ENCODE data around the gene NEK6. TPM values are rescaled to one million over a fixed set of nuclear protein-coding genes. Genes with fewer than 3 reads are reported as not detected.
"Not testable (repeated sequence)": the region's sequence is repeated elsewhere in the genome, so short reads cannot be mapped to it uniquely, and the experiment has no call there.

Gene NEK6
- total and polyA plus RNA-seq, 2 experiments from 2014 or later = 14.3 to 27.0 TPM

- no peak for TF ChIP-seq CTCF (IDR thresholded peaks at IDR 0.05; ENCODE audit: low read depth, low read length)
- Histone ChIP-seq H3K4me3 (no peak overlapping the region), H3K27ac (no peak overlapping the region), H3K9me3 (ENCODE audit: low read depth) (no peaks in the 10 kb centered on the region), H3K27me3 (no peaks in the 10 kb centered on the region), H3K4me1 (ENCODE audit: low read depth) (peaks cover 1% of the 10 kb centered on the region), H3K36me3 (no peaks in the 10 kb centered on the region)
- peak in 1 of 2 donors; percentile 46 for DNase-seq (ENCODE audit: low read depth in 1 of 2, low spot score in 1 of 2)
Measured at GRCh38 chr9:124248066-124248465, 9.7 kb upstream of the NEK6 start.

DNA sequence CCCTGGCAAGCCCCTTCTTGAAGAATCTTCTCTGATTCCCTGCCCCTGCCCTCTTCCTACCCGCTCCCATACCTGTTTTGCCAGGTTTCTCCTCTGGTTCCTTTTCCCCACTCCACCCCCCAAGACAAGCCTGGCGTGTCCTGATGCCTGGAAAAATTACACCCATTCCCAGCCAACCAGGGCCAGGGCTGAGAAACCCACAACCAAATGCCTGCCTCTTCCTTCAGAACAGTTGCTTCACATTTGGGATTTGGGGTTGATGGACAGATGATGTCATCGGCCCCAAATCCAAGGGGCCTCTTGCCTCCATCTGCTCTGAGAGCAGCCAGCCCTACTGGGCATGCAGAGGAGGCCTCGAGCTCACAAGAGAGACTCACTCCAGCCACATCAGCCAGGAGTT lies 8.8 kb upstream of the NEK6 start:
- H3K27ac ChIP-seq = no peak overlapping the region
- no peak for TF ChIP-seq CTCF (IDR thresholded peaks at IDR 0.05; ENCODE audit: low read depth, low read length)
- H3K9me3 ChIP-seq (ENCODE audit: low read depth) = no peaks in the 10 kb centered on the region
- H3K4me1 ChIP-seq (ENCODE audit: low read depth) = no peaks in the 10 kb centered on the region
- peak in 1 of 2 donors; percentile 58 for DNase-seq (ENCODE audit: low read depth in 1 of 2, low spot score in 1 of 2)
- H3K36me3 ChIP-seq = no peaks in the 10 kb centered on the region
- H3K4me3 ChIP-seq = no peak overlapping the region
- H3K27me3 ChIP-seq = no peaks in the 10 kb centered on the region

DNA sequence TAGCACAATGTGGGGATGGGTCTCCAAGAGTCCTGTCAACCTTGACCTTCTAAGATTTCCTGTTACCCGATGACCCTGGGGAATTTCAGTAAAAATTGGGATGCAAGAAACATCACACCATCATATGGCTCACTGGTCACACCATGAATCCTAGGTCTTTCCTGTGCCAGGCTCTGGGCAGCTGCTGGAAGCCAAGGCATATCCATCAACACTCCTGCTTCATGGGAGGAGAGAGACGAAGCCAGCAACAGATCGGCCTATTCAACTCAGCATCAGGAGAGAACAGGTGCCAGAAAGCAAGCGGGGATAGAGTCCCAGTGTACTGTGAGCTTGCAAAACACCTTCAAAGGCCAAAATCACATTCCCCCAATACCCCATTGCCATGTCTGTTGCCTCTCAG lies 6.5 kb upstream of the NEK6 start:
- Histone ChIP-seq H3K4me1 (ENCODE audit: low read depth) (no peaks in the 10 kb centered on the region), H3K4me3 (no peak overlapping the region), H3K27ac (no peak overlapping the region), H3K9me3 (ENCODE audit: low read depth) (no peaks in the 10 kb centered on the region), H3K27me3 (no peaks in the 10 kb centered on the region), H3K36me3 (no peaks in the 10 kb centered on the region)
- no peak for DNase-seq (ENCODE audit: low read depth in 1 of 2, low spot score in 1 of 2)
- no peak for TF ChIP-seq CTCF (IDR thresholded peaks at IDR 0.05; ENCODE audit: low read depth, low read length)

DNA sequence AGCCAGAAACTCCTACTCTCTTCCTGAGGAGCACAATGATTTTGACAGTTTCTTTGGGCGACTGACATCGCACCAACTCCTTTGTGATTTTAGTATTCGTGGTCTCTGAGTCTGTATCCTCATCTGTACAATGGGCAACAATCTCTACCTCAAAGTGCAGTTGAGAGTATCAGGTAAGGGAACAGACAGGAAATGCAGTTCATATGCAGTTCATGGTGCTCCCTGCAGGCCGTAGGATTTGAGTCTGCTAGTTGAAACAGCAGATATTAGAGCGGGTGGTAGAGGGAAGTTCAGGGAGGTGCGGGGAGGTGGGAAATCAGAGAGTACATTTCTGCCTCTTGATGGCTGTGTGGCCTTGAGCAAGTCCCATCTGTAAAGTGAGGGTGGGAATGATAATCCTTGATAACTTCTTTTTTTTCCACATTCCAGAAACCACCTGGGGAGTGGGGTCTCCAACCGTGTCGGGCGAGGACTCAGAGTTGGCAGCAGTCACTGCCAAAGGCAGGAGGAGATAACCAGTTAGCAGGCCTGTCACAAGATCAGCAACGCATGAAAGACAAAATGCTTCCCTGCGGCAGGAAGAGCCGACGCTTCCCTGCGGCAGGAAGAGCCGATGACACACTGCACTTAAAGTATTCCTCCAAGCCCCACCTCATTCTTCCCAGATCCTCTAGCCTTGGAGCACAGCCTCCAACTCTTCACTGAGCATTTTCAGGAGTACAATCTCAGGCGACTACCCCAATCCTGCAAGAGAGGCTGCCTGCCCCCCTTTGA lies 6.0 kb upstream of the NEK6 start:
- no peak for TF ChIP-seq CTCF (IDR thresholded peaks at IDR 0.05; ENCODE audit: low read depth, low read length)
- DNase-seq (ENCODE audit: low read depth in 1 of 2, low spot score in 1 of 2) = peak in 1 of 2 donors; percentile 70

DNA sequence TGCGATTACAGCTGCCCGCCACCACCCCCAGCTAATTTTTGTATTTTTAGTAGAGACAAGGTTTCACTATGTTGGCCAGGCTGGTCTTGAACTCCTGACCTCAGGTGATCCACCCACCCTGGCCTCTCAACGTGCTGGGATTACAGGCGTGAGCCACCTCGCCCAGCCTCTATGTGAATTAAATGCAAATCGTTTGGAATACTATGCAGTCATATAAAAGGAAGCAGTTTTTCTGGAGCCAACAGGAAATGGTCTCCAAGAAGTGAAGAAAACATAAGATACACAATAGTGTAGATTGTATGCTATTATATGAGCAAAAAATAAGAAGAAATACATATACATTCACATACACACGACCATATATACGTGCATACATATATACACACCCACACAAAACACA lies 4.9 kb upstream of the NEK6 start:
- DNase-seq (ENCODE audit: low read depth in 1 of 2, low spot score in 1 of 2); H3K27ac ChIP-seq; H3K27me3 ChIP-seq; H3K4me3 ChIP-seq; H3K9me3 ChIP-seq (ENCODE audit: low read depth); H3K36me3 ChIP-seq; H3K4me1 ChIP-seq (ENCODE audit: low read depth): not testable (repeated sequence)

More for the DNA sequence above, 6.0 kb upstream of the NEK6 start:
- Histone ChIP-seq H3K27ac (no peak overlapping the region), H3K4me3 (no peak overlapping the region), H3K4me1 (ENCODE audit: low read depth) (no peaks in the 10 kb centered on the region), H3K9me3 (ENCODE audit: low read depth) (no peaks in the 10 kb centered on the region), H3K27me3 (no peaks in the 10 kb centered on the region), H3K36me3 (no peaks in the 10 kb centered on the region)

- Histone ChIP-seq H3K4me1 (ENCODE audit: low read depth) (peaks cover 5% of the 10 kb centered on the region), H3K27me3 (no peaks in the 10 kb centered on the region), H3K9me3 (ENCODE audit: low read depth) (no peaks in the 10 kb centered on the region), H3K36me3 (no peaks in the 10 kb centered on the region), H3K4me3 (no peak overlapping the region), H3K27ac (no peak overlapping the region)
- TF ChIP-seq CTCF (IDR thresholded peaks at IDR 0.05; ENCODE audit: low read depth, low read length) = no peak
- no peak for DNase-seq (ENCODE audit: low read depth in 1 of 2, low spot score in 1 of 2)
Measured at GRCh38 chr9:124254261-124254682, 3.5 kb upstream of the NEK6 start.
